Mammary epithelial cell (primary cell): ENCODE data around the gene IMPDH2.

Experiments
- CTCF ChIP-seq, 2 donors: IDR thresholded peaks in 1 of 2; conservative IDR thresholded peaks in 1 of 2; 2 replicates each; pipeline ENCODE4 v1.5.1; 2011 to 2012; ENCODE audit warnings: inconsistent platforms in 2 of 2, low read length in 2 of 2, mild to moderate bottlenecking in 2 of 2, control low read depth in 1 of 2, low read depth in 1 of 2; ENCODE audit not compliant: insufficient read depth in 1 of 2; ENCODE audit errors: extremely low read depth in 1 of 2
- EZH2 ChIP-seq: IDR thresholded peaks from 2 replicates; pipeline ENCODE4 v1.6.1; 2012; ENCODE audit warnings: low read length, inconsistent platforms, borderline replicate concordance

GRCh38 chr3:48980295-48980694 lies 48.9 kb downstream of the IMPDH2 start:
- TF ChIP-seq CTCF (conservative IDR thresholded peaks at IDR 0.05 in 1 of 2, IDR thresholded peaks at IDR 0.05 in 1 of 2; ENCODE audit: extremely low read depth in 1 of 2, insufficient read depth in 1 of 2, low read depth in 1 of 2, low read length in 2 of 2) = no peak
- no peak for TF ChIP-seq EZH2
